KBM-7 (cell line): ENCODE results near the gene USP34.
"Not testable (repeated sequence)": the region's sequence is repeated elsewhere in the genome, so short reads cannot be mapped to it uniquely, and the experiment has no call there.

ENCODE experiments used
- DNase-seq: peaks from one replicate; pipeline ENCODE4 v3.0.0-alpha.2; 2015
- in situ Hi-C: fragments of 300-500 bp; cut with MboI; formaldehyde crosslinking; loops from 2 replicates; pipeline ENCODE4 v1.14.3; 2020; ENCODE audit warnings: low sequenced_read_pairs, low pct_unique_long_range_greater_than_20kb, mixed read lengths

USP34 gene

GRCh38 chr2:61178603-61179545, 292.0 kb downstream of the USP34 start:
- no peak for DNase-seq

GRCh38 chr2:61177727-61178549, 292.9 kb downstream of the USP34 start:
- DNase-seq, result peak; percentile 52

More at GRCh38 chr2:61178603-61179545, 292.0 kb downstream of the USP34 start:
- in situ Hi-C loops, result no loop called here

GRCh38 chr2:61176755-61177726, 293.8 kb downstream of the USP34 start:
- peak; percentile 87 for DNase-seq
- in situ Hi-C loops, result no loop called here

More at GRCh38 chr2:61177727-61178549, 292.9 kb downstream of the USP34 start:
- in situ Hi-C loops, result no loop called here

GRCh38 chr2:61175036-61175435, 295.9 kb downstream of the USP34 start:
- DNase-seq, result no peak
- in situ Hi-C loops, result no loop called here

- DNase-seq, result no peak
- in situ Hi-C loops, result no loop called here
Measured at GRCh38 chr2:61173116-61173515, 297.8 kb downstream of the USP34 start.

GRCh38 chr2:61172671-61173070, 298.2 kb downstream of the USP34 start:
- in situ Hi-C loops, result no loop called here

GRCh38 chr2:61167579-61167978, 303.3 kb downstream of the USP34 start:
- DNase-seq, result no peak
- in situ Hi-C loops, result no loop called here

More at GRCh38 chr2:61172671-61173070, 298.2 kb downstream of the USP34 start:
- no peak for DNase-seq

- in situ Hi-C loops, result no loop called here
- DNase-seq, result no peak
Measured at GRCh38 chr2:61165946-61166345, 304.9 kb downstream of the USP34 start.

GRCh38 chr2:61165082-61165481, 305.8 kb downstream of the USP34 start:
- DNase-seq, in situ Hi-C loops: not testable (repeated sequence)

- in situ Hi-C loops, result no loop called here
- DNase-seq, result no peak
Measured at GRCh38 chr2:61162721-61163120, 308.2 kb downstream of the USP34 start.

- in situ Hi-C loops, result no loop called here
- no peak for DNase-seq
Measured at GRCh38 chr2:61161888-61162287, 309.0 kb downstream of the USP34 start, which contains the start of gene C2orf74. C2orf74 (plus strand) TSS chr2:61162188; CDS start chr2:61162515, 327 bp downstream.

GRCh38 chr2:61158356-61158955, 312.4 kb downstream of the USP34 start:
- in situ Hi-C loops, result no loop called here
- DNase-seq, result no peak

- in situ Hi-C loops, result no loop called here
- DNase-seq, result no peak
Measured at GRCh38 chr2:61157371-61158003, 313.4 kb downstream of the USP34 start.

- no peak for DNase-seq
- in situ Hi-C loops, result no loop called here
Measured at GRCh38 chr2:61151436-61151835, 319.5 kb downstream of the USP34 start.

- DNase-seq, result peak; percentile 28
- in situ Hi-C loops, result no loop called here
Measured at GRCh38 chr2:61149074-61149473, 321.8 kb downstream of the USP34 start.

GRCh38 chr2:61148091-61148490, 322.8 kb downstream of the USP34 start:
- in situ Hi-C loops, result not testable (repeated sequence)

GRCh38 chr2:61145990-61146389, 324.9 kb downstream of the USP34 start:
- in situ Hi-C loops, result no loop called here
- DNase-seq, result no peak

More at GRCh38 chr2:61148091-61148490, 322.8 kb downstream of the USP34 start:
- not testable (repeated sequence) for DNase-seq
